Pancreas (tissue), 10 donors: ENCODE results near the gene PLSCR1. TPM values are rescaled to one million over a fixed set of nuclear protein-coding genes. Genes with fewer than 3 reads are reported as not detected.

Experiments used
- ATAC-seq, 4 donors: fragments of 200-7000 bp; cut with Tn5 transposase; one replicate each; pipeline versions ENCODE4 v1.8.0 to v1.9.1; 2020; ENCODE audit warnings: mild to moderate bottlenecking in 4 of 4, moderate library complexity in 4 of 4
- DNase-seq, 6 donors: peaks; one replicate each; pipeline ENCODE4 v3.0.0-alpha.2; 2020
- FAIRE-seq: peaks from 2 replicates; lab custom pipeline; 2012; peaks lifted over from hg19 to GRCh38; lab: Jason Lieb, UNC
- H3K27ac ChIP-seq, 4 donors: fragments of 200-600 bp; sonication (generic); 1 replicate in 3 of 4; 2 replicates in 1 of 4; pipeline versions ENCODE4 v1.5.0 to v1.8.0; 2020
- H3K27me3 ChIP-seq, 4 donors: fragments of 200-600 bp; one replicate each; pipeline ENCODE4 v1.8.0; 2021
- H3K36me3 ChIP-seq, 3 donors: fragments of 200-600 bp; sonication (generic) in 1 of 3; one replicate each; pipeline versions ENCODE4 v1.5.0 to v1.8.0; 2020 to 2021
- H3K4me1 ChIP-seq, 3 donors: fragments of 200-600 bp; one replicate each; pipeline ENCODE4 v1.8.0; 2021
- H3K4me3 ChIP-seq, 4 donors: fragments of 200-600 bp; sonication (generic) in 2 of 4; one replicate each; pipeline versions ENCODE4 v1.5.0 to v1.8.0; 2020 to 2021
- H3K9me3 ChIP-seq, 4 donors: fragments of 200-600 bp; one replicate each; pipeline ENCODE4 v1.8.0; 2021
- WGBS, 2 donors: extraction: QIAGEN DNeasy Blood & Tissue Kit; methylation state at CpG; one replicate each; pipeline ENCODE4 v1.1.7; 2013; 5-methylcytosine and 5-hydroxymethylcytosine counted together
- intact Hi-C, 3 donors: fragments of 100-400 bp; cut with DNase I; formaldehyde crosslinking; loops; one replicate each; pipeline versions ENCODE4 v1.11.1 to v1.14.2; 2022
- polyA plus RNA-seq, 2 donors: library from polyadenylated mRNA; stranded (reverse); fragments of 200-250 nt; gene quantifications; one replicate each; pipeline ENCODE4 v1.2.3, GENCODE V29; 2013
- total RNA-seq, 6 donors: library from RNA; stranded (reverse); fragmentation: NEBNext Ultra II Directional in 4 of 6; extraction: Animal tissue kit (Norgen Biotek cat#: 25700) in 4 of 6; gene quantifications; one replicate each; pipeline versions ENCODE4 v1.2.1 to v1.2.4, GENCODE V29; 2021 to 2023
- TF ChIP-seq, protein P1 (sequence below), 4 donors: fragments of 200-600 bp; sonication (generic) in 3 of 4; IDR thresholded peaks; one replicate each; pipeline versions ENCODE4 v1.5.0 to v1.8.0; 2021; ENCODE audit warnings: antibody characterized with exemption in 4 of 4
- donor health status: healthy with polysubstance abuse.
- donor health status: DM: no; HTN: no; CAD: no; lungs with moderate emphysema.
- donor health status: DM: no; HTN: no; CAD: no.
- donor health status: control.
- donor health status: control.
- donor health status: Bipolar disorder and iron deficiency.
- donor health status: DM: yes; HTN: yes; CAD: no.
- donor health status: DM: no; HTN: no; CAD: no.
- donor health status: DM: no; HTN: no; CAD: no.
- donor health status: DM: yes; HTN: yes; CAD: no.

Gene PLSCR1
- total and polyA plus RNA-seq, 8 donors = 23.8 to 117 (median 40.7) TPM

GRCh38 chr3:146504498-146505197 lies 39.8 kb downstream of the PLSCR1 start:
- DNase-seq (no peak), ATAC-seq (no peak), FAIRE-seq (no peak)
- Histone ChIP-seq H3K4me1 (peaks cover 0 to 51% (median 19%) of the 10 kb centered on the region in 3 donors), H3K36me3 (no peaks in the 10 kb centered on the region), H3K4me3 (no peak overlapping the region), H3K27ac (peak overlapping the region in 2 of 4 donors; percentile 74 to 83), H3K9me3 (no peaks in the 10 kb centered on the region), H3K27me3 (no peaks in the 10 kb centered on the region)
- TF ChIP-seq, protein P1, sequence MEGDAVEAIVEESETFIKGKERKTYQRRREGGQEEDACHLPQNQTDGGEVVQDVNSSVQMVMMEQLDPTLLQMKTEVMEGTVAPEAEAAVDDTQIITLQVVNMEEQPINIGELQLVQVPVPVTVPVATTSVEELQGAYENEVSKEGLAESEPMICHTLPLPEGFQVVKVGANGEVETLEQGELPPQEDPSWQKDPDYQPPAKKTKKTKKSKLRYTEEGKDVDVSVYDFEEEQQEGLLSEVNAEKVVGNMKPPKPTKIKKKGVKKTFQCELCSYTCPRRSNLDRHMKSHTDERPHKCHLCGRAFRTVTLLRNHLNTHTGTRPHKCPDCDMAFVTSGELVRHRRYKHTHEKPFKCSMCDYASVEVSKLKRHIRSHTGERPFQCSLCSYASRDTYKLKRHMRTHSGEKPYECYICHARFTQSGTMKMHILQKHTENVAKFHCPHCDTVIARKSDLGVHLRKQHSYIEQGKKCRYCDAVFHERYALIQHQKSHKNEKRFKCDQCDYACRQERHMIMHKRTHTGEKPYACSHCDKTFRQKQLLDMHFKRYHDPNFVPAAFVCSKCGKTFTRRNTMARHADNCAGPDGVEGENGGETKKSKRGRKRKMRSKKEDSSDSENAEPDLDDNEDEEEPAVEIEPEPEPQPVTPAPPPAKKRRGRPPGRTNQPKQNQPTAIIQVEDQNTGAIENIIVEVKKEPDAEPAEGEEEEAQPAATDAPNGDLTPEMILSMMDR (IDR thresholded peaks at IDR 0.05) = no peak
- 79 to 89% methylated on average over 3 of the region's 3 CpGs for WGBS, 2 donors
- intact Hi-C loops = no loop called here

GRCh38 chr3:146503461-146504202 lies 40.8 kb downstream of the PLSCR1 start:
- H3K27ac ChIP-seq = peak overlapping the region in 2 of 4 donors; percentile 10 to 31
- intact Hi-C loops = no loop called here
- no peaks in the 10 kb centered on the region for H3K27me3 ChIP-seq
- peak in 1 of 6 donors; percentile 22 for DNase-seq
- peaks cover 0 to 44% (median 12%) of the 10 kb centered on the region in 3 donors for H3K4me1 ChIP-seq
- H3K4me3 ChIP-seq = no peak overlapping the region
- TF ChIP-seq, protein P1 (IDR thresholded peaks at IDR 0.05) = no peak
- no peak for FAIRE-seq
- H3K36me3 ChIP-seq = no peaks in the 10 kb centered on the region
- ATAC-seq = peak; percentile 36 to 64 (median 48)
- H3K9me3 ChIP-seq = no peaks in the 10 kb centered on the region
- WGBS, 2 donors = 76 to 77% methylated on average over 12 of the region's 12 CpGs

- H3K27ac ChIP-seq = peak overlapping the region in 1 of 4 donors; percentile 10
- TF ChIP-seq, protein P1 (IDR thresholded peaks at IDR 0.05) = no peak
- WGBS, 2 donors = 58 to 77% methylated on average over 1 of the region's 1 CpG
- ATAC-seq (no peak), FAIRE-seq (no peak), DNase-seq (no peak)
- peaks cover 0 to 42% (median 12%) of the 10 kb centered on the region in 3 donors for H3K4me1 ChIP-seq
- no peaks in the 10 kb centered on the region for H3K36me3 ChIP-seq
- H3K9me3 ChIP-seq = no peaks in the 10 kb centered on the region
- no peaks in the 10 kb centered on the region for H3K27me3 ChIP-seq
- intact Hi-C loops = no loop called here
- no peak overlapping the region for H3K4me3 ChIP-seq
Observed at GRCh38 chr3:146502887-146503460, 41.4 kb downstream of the PLSCR1 start.

GRCh38 chr3:146501752-146502151 lies 42.7 kb downstream of the PLSCR1 start:
- Histone ChIP-seq H3K27ac (no peak overlapping the region), H3K4me3 (no peak overlapping the region), H3K9me3 (no peaks in the 10 kb centered on the region), H3K27me3 (no peaks in the 10 kb centered on the region), H3K4me1 (peaks cover 0 to 30% (median 12%) of the 10 kb centered on the region in 3 donors), H3K36me3 (no peaks in the 10 kb centered on the region)
- TF ChIP-seq, protein P1 (IDR thresholded peaks at IDR 0.05) = no peak
- ATAC-seq (no peak), FAIRE-seq (no peak), DNase-seq (no peak)
- intact Hi-C loops = no loop called here
